Islet precursor cell (in vitro differentiated cells): ENCODE data around the gene PPID.
"Not testable (repeated sequence)": the region's sequence is repeated elsewhere in the genome, so short reads cannot be mapped to it uniquely, and the experiment has no call there.

Experiments
- DNase-seq: peaks from one replicate; pipeline ENCODE4 v3.0.0-alpha.2; 2018

The PPID gene

GRCh38 chr4:158722917-158723793 lies at the start of gene PPID:
Gene PPID (minus strand): TSS chr4:158723396. CDS start chr4:158723288, 108 bp downstream.
- peak; percentile 88 for DNase-seq

GRCh38 chr4:158771776-158772175 lies 48.6 kb upstream of the PPID start:
- DNase-seq, result no peak

GRCh38 chr4:158770671-158771070 lies 47.5 kb upstream of the PPID start:
- no peak for DNase-seq

- peak; percentile 73 for DNase-seq
Observed at GRCh38 chr4:158769175-158769921, 46.2 kb upstream of the PPID start.

- peak; percentile 85 for DNase-seq
Observed at GRCh38 chr4:158768555-158769174, 45.5 kb upstream of the PPID start, which contains the start of gene FNIP2. Gene FNIP2 (plus strand): TSS chr4:158769026. CDS start chr4:158769213, 187 bp downstream.

- DNase-seq, result no peak
Observed at GRCh38 chr4:158767451-158767850, 44.3 kb upstream of the PPID start.

GRCh38 chr4:158766434-158767044 lies 43.3 kb upstream of the PPID start:
- DNase-seq, result no peak

- no peak for DNase-seq
Observed at GRCh38 chr4:158763462-158763861, 40.3 kb upstream of the PPID start.

- no peak for DNase-seq
Observed at GRCh38 chr4:158762553-158762952, 39.4 kb upstream of the PPID start.

- DNase-seq, result no peak
Observed at GRCh38 chr4:158760866-158761265, 37.7 kb upstream of the PPID start.

GRCh38 chr4:158759539-158759938 lies 36.3 kb upstream of the PPID start:
- DNase-seq, result not testable (repeated sequence)

- no peak for DNase-seq
Observed at GRCh38 chr4:158758703-158759102, 35.5 kb upstream of the PPID start.

- DNase-seq, result no peak
Observed at GRCh38 chr4:158758142-158758541, 34.9 kb upstream of the PPID start.

GRCh38 chr4:158756588-158756987 lies 33.4 kb upstream of the PPID start:
- no peak for DNase-seq

- DNase-seq, result not testable (repeated sequence)
Observed at GRCh38 chr4:158755819-158756218, 32.6 kb upstream of the PPID start.

- DNase-seq, result no peak
Observed at GRCh38 chr4:158754385-158755180, 31.4 kb upstream of the PPID start.

- DNase-seq, result no peak
Observed at GRCh38 chr4:158750379-158750778, 27.2 kb upstream of the PPID start.

GRCh38 chr4:158746537-158746936 lies 23.3 kb upstream of the PPID start:
- not testable (repeated sequence) for DNase-seq

- DNase-seq, result peak; percentile 59
Observed at GRCh38 chr4:158741326-158742021, 18.3 kb upstream of the PPID start.

GRCh38 chr4:158739600-158739999 lies 16.4 kb upstream of the PPID start:
- DNase-seq, result no peak

GRCh38 chr4:158738866-158739265 lies 15.7 kb upstream of the PPID start:
- no peak for DNase-seq
